HEK293 (cell line): ENCODE results near the gene PLEKHB2.

Source experiments
- GLI2 ChIP-seq: fragments of 450-650 bp; formaldehyde crosslinking; IDR thresholded peaks from 2 replicates; pipeline ENCODE4; 2017; ENCODE audit warnings: missing biosample characterization, missing genetic modification characterization, low read depth, borderline replicate concordance
- TCF7L2 ChIP-seq: IDR thresholded peaks from 2 replicates; pipeline ENCODE4 v1.6.1; 2011; ENCODE audit warnings: low read depth, mild to moderate bottlenecking, inconsistent platforms, low read length, moderate library complexity, borderline replicate concordance
- ZNF157 ChIP-seq: fragments of 450-650 bp; formaldehyde crosslinking; IDR thresholded peaks from 2 replicates; pipeline ENCODE4 v1.5.1; 2016; ENCODE audit warnings: missing biosample characterization, missing genetic modification characterization
- ZNF175 ChIP-seq: fragments of 450-650 bp; formaldehyde crosslinking; IDR thresholded peaks from 2 replicates; pipeline ENCODE4 v1.5.1; 2016; ENCODE audit warnings: missing biosample characterization, missing genetic modification characterization
- ZNF274 ChIP-seq, 2 experiments: fragments of 200-500 bp in 1 of 2; fragments of 450-650 bp in 1 of 2; sonication (Bioruptor generic) in 1 of 2; formaldehyde crosslinking in 1 of 2; IDR thresholded peaks; 2 replicates each; pipeline versions ENCODE4 v1.5.1 to v1.6.1; 2014 to 2016; ENCODE audit warnings: borderline replicate concordance in 1 of 2, inconsistent platforms in 1 of 2, low read length in 1 of 2, missing biosample characterization in 1 of 2, missing genetic modification characterization in 1 of 2
- ZNF350 ChIP-seq: fragments of 450-650 bp; formaldehyde crosslinking; IDR thresholded peaks from 2 replicates; pipeline ENCODE4 v1.5.0; 2017; ENCODE audit warnings: missing biosample characterization, mild to moderate bottlenecking, missing genetic modification characterization
- ZNF521 ChIP-seq: fragments of 450-650 bp; formaldehyde crosslinking; IDR thresholded peaks from 2 replicates; pipeline ENCODE4 v1.5.1; 2017; ENCODE audit warnings: missing biosample characterization, mild to moderate bottlenecking, missing genetic modification characterization
- ZNF621 ChIP-seq: fragments of 450-650 bp; formaldehyde crosslinking; IDR thresholded peaks from 2 replicates; pipeline ENCODE4 v1.5.1; 2017; ENCODE audit warnings: missing biosample characterization, missing genetic modification characterization
- TF ChIP-seq, protein P1 (sequence below): fragments of 450-650 bp; formaldehyde crosslinking; IDR thresholded peaks from 2 replicates; pipeline ENCODE4 v1.5.1; 2016; ENCODE audit warnings: missing biosample characterization, missing genetic modification characterization
- TF ChIP-seq, protein P2 (sequence below): fragments of 450-650 bp; formaldehyde crosslinking; IDR thresholded peaks from 2 replicates; pipeline ENCODE4 v1.5.1; 2017; ENCODE audit warnings: missing biosample characterization, missing genetic modification characterization
- TF ChIP-seq, protein P3 (sequence below): fragments of 450-650 bp; formaldehyde crosslinking; IDR thresholded peaks from 2 replicates; pipeline ENCODE4 v1.5.1; 2016; ENCODE audit warnings: missing biosample characterization, missing genetic modification characterization
- TF ChIP-seq, protein P4 (sequence below): fragments of 450-650 bp; formaldehyde crosslinking; conservative IDR thresholded peaks from 2 replicates; pipeline ENCODE4 v1.5.1; 2016; ENCODE audit warnings: low read depth, missing biosample characterization, missing genetic modification characterization
- TF ChIP-seq, protein P5 (sequence below): fragments of 450-650 bp; formaldehyde crosslinking; IDR thresholded peaks from 2 replicates; pipeline ENCODE4 v1.5.1; 2016; ENCODE audit warnings: missing biosample characterization, missing genetic modification characterization
- TF ChIP-seq, protein P6 (sequence below): fragments of 450-650 bp; IDR thresholded peaks from 2 replicates; pipeline ENCODE4 v1.5.1; 2018; ENCODE audit warnings: missing biosample characterization, missing genetic modification characterization

DNA sequence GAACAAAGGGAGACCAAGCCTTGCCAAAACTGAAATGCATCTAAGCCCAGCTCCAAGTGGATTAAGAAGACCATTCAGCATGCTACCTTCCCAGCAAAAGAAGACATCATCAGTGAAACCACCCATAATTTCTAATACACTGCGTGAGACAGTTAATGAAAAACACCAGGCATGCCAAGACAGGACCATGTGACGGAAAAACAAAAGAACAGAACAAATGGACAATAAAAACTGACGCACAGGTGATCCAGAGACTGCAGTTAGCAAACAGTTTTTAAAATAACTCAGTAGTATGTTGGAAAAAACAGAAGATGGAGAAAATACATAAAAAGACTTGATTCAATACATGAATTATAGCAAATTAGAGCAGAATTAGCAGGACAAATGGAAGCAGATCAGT lies 27.2 kb upstream of the PLEKHB2 start:
- TF ChIP-seq, protein P1, sequence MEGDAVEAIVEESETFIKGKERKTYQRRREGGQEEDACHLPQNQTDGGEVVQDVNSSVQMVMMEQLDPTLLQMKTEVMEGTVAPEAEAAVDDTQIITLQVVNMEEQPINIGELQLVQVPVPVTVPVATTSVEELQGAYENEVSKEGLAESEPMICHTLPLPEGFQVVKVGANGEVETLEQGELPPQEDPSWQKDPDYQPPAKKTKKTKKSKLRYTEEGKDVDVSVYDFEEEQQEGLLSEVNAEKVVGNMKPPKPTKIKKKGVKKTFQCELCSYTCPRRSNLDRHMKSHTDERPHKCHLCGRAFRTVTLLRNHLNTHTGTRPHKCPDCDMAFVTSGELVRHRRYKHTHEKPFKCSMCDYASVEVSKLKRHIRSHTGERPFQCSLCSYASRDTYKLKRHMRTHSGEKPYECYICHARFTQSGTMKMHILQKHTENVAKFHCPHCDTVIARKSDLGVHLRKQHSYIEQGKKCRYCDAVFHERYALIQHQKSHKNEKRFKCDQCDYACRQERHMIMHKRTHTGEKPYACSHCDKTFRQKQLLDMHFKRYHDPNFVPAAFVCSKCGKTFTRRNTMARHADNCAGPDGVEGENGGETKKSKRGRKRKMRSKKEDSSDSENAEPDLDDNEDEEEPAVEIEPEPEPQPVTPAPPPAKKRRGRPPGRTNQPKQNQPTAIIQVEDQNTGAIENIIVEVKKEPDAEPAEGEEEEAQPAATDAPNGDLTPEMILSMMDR (tag by site-specific recombination): no peak
- TF ChIP-seq, protein P2, sequence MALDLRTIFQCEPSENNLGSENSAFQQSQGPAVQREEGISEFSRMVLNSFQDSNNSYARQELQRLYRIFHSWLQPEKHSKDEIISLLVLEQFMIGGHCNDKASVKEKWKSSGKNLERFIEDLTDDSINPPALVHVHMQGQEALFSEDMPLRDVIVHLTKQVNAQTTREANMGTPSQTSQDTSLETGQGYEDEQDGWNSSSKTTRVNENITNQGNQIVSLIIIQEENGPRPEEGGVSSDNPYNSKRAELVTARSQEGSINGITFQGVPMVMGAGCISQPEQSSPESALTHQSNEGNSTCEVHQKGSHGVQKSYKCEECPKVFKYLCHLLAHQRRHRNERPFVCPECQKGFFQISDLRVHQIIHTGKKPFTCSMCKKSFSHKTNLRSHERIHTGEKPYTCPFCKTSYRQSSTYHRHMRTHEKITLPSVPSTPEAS (tag by site-specific recombination): no peak
- TF ChIP-seq ZNF274 (IDR thresholded peaks at IDR 0.05; ENCODE audit: low read length): no peak
- TF ChIP-seq ZNF274 (tag by site-specific recombination; IDR thresholded peaks at IDR 0.05; ENCODE audit: borderline replicate concordance): no peak
- TF ChIP-seq TCF7L2: no peak
- TF ChIP-seq, protein P3, sequence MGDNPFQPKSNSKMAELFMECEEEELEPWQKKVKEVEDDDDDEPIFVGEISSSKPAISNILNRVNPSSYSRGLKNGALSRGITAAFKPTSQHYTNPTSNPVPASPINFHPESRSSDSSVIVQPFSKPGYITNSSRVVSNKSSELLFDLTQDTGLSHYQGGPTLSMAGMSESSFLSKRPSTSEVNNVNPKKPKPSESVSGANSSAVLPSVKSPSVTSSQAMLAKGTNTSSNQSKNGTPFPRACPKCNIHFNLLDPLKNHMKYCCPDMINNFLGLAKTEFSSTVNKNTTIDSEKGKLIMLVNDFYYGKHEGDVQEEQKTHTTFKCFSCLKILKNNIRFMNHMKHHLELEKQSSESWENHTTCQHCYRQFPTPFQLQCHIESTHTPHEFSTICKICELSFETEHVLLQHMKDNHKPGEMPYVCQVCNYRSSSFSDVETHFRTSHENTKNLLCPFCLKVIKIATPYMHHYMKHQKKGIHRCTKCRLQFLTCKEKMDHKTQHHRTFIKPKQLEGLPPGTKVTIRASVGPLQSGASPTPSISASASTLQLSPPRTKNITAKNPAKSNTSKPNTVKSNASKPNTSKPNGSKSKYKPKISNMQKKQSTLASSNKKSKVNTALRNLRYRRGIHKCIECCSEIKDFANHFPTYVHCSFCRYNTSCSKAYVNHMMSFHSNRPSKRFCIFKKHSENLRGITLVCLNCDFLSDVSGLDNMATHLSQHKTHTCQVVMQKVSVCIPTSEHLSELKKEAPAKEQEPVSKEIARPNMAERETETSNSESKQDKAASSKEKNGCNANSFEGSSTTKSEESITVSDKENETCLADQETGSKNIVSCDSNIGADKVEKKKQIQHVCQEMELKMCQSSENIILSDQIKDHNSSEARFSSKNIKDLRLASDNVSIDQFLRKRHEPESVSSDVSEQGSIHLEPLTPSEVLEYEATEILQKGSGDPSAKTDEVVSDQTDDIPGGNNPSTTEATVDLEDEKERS: no peak
- TF ChIP-seq, protein P4, sequence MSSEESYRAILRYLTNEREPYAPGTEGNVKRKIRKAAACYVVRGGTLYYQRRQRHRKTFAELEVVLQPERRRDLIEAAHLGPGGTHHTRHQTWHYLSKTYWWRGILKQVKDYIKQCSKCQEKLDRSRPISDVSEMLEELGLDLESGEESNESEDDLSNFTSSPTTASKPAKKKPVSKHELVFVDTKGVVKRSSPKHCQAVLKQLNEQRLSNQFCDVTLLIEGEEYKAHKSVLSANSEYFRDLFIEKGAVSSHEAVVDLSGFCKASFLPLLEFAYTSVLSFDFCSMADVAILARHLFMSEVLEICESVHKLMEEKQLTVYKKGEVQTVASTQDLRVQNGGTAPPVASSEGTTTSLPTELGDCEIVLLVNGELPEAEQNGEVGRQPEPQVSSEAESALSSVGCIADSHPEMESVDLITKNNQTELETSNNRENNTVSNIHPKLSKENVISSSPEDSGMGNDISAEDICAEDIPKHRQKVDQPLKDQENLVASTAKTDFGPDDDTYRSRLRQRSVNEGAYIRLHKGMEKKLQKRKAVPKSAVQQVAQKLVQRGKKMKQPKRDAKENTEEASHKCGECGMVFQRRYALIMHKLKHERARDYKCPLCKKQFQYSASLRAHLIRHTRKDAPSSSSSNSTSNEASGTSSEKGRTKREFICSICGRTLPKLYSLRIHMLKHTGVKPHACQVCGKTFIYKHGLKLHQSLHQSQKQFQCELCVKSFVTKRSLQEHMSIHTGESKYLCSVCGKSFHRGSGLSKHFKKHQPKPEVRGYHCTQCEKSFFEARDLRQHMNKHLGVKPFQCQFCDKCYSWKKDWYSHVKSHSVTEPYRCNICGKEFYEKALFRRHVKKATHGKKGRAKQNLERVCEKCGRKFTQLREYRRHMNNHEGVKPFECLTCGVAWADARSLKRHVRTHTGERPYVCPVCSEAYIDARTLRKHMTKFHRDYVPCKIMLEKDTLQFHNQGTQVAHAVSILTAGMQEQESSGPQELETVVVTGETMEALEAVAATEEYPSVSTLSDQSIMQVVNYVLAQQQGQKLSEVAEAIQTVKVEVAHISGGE (tag by site-specific recombination): no peak
- TF ChIP-seq ZNF175 (tag by site-specific recombination): no peak
- no peak for TF ChIP-seq ZNF350 (tag by site-specific recombination)
- TF ChIP-seq, protein P5, sequence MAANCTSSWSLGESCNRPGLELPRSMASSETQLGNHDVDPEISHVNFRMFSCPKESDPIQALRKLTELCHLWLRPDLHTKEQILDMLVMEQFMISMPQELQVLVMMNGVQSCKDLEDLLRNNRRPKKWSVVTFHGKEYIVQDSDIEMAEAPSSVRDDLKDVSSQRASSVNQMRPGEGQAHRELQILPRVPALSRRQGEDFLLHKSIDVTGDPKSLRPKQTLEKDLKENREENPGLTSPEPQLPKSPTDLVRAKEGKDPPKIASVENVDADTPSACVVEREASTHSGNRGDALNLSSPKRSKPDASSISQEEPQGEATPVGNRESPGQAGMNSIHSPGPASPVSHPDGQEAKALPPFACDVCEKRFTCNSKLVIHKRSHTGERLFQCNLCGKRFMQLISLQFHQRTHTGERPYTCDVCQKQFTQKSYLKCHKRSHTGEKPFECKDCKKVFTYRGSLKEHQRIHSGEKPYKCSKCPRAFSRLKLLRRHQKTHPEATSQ: no peak
- TF ChIP-seq, protein P6, sequence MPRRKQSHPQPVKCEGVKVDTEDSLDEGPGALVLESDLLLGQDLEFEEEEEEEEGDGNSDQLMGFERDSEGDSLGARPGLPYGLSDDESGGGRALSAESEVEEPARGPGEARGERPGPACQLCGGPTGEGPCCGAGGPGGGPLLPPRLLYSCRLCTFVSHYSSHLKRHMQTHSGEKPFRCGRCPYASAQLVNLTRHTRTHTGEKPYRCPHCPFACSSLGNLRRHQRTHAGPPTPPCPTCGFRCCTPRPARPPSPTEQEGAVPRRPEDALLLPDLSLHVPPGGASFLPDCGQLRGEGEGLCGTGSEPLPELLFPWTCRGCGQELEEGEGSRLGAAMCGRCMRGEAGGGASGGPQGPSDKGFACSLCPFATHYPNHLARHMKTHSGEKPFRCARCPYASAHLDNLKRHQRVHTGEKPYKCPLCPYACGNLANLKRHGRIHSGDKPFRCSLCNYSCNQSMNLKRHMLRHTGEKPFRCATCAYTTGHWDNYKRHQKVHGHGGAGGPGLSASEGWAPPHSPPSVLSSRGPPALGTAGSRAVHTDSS (tag by site-specific recombination): no peak
- no peak for TF ChIP-seq ZNF521
- TF ChIP-seq ZNF621 (tag by site-specific recombination): no peak
- TF ChIP-seq ZNF157 (tag by site-specific recombination): no peak
- TF ChIP-seq GLI2 (tag by site-specific recombination): no peak
